GM21528 (cell line): ENCODE results near the gene STARD13.

Experiments
- ATAC-seq: cut with Tn5 transposase; IDR thresholded peaks from one replicate; pipeline ENCODE4 v1.9.1; 2021; ENCODE audit warnings: mild to moderate bottlenecking, moderate library complexity; ENCODE audit not compliant: unreplicated experiment, low FRiP score

Gene STARD13

DNA sequence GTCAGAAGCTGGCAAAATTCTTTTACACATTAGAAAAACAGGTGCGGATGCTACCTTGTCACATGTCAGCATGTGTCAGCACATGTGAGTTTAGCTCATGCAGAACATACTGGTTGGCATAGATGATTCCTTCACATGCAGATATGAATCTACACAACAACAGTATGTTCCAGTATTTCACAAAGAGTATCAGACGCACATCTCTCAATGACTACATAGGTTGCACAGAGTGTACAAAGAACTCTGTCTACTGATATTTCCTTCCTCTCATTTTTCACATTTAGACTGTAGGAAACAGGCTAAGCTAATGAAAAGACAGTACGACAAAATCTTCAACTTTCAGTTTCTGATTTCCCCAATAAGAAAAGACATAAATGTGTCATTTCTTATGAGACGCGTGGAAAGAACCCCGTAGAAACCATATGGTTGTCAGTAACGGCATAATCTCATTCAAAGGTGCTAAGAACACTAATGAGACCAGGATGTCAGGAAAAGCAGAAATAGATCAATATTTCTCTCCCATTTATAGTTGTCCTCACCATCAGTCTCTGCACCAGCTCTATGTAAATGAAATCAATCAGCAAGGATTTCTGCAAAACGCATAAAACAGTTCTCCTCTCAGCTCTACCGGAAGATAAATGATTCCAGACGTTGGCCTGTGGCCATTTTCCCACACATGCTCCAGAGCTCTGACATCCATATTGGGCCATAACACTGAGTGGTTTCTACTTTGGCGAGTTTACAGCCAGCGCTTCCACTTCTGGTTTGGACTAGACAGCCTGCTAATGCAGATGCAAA lies 81.2 kb downstream of the STARD13 start:
- no peak for ATAC-seq

DNA sequence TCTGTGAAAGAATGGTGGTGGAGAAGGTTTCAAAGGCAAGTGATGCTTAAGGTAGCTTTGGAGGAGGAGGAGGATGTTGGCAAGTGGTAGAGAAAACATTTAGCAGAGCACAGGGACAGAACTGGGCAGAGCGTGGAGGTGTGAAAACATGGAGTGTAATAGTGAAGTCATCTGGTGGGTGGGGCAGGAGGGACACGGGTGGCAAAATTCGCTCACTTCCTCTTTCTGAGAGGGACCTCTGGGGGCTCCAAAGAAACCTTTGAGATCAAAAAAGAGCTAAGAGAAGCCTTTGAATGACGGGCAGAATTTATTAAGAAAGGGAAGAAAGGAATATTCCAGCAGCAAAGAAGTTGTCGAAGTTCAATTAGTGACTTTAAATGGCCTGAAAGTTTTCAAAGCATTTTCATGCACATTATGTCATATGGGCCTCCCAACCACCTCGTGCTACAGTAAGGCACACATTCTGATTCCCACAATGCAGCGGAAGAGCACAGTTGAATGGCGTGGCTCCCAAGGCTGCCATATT lies 82.8 kb downstream of the STARD13 start:
- ATAC-seq, result no peak

DNA sequence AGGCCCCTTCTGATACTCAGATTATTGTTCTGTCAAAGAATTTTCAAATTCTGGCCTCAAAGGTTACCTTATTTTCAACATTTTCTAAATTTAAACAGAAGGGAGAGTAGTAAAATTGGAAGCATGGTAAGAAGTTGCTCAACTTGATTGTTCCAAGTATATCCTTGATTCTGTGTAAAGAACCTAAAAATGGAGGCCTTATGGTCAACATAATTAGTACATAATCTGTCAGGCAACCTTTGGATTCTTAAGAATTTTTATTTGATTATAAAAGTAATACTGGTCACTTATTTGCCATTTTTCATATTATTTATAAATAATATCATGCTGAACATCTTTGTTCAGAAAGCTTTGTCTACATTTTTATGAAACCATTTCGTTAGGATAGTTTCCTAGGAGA lies 83.9 kb downstream of the STARD13 start:
- no peak for ATAC-seq

- no peak for ATAC-seq
Measured at GRCh38 chr13:33199289-33199850, 86.2 kb downstream of the STARD13 start.

- no peak for ATAC-seq
Measured at GRCh38 chr13:33197541-33197971, 88.0 kb downstream of the STARD13 start.

DNA sequence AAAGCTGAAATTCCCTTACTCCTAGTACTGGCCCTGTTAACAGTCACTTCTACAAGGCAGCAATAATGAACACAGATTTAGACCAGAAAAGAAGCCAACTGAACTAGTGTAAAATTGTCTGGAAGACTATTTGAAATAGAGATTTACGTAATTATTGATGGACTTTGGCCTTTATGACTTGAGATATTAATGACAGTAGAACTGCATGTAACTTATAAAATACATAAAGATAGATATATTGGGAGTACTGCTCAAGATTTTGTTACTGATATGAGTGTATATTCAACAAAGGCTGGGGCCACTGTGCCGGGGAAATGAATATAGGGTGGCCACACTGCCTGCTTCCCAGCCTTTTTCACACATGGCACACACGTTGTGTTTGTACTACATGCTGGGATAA lies 88.8 kb downstream of the STARD13 start:
- ATAC-seq, result no peak

DNA sequence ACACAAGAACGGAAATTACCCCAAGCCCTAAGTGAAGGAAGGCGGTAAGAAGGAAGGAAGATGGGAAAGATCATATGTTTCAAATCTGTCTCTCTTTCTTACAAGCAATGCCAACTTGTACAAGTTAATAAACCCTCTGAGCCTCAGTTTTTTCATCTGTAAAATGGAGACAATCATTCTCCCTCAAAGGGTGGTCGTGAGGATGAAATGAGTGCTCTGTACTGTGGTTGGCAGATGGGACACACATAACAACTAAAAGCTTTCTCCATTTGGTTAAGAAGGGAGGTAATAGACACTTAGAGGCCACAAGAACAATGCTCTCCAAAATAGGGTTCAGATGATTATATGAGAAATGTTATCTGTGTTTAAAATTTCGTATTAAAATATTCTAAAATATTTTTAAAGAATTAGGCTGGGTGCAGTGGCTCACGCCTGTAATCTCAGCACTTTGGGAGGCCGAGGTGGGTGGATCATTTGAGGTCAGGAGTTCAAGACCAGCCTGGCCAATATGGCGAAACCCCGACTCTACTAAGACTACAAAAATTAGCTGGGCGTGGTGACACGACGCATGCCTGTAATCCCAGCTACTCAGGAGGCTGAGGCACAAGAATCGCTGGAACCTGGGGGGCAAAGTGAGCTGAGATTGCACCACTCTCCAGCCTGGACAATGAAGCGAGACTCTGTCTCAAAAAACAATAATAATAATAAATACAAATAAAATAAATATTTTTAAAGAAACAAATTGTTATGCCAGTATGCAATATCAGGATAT lies 89.7 kb downstream of the STARD13 start:
- ATAC-seq, result no peak

GRCh38 chr13:33194820-33195692 lies 90.5 kb downstream of the STARD13 start:
- ATAC-seq, result peak; percentile 83

DNA sequence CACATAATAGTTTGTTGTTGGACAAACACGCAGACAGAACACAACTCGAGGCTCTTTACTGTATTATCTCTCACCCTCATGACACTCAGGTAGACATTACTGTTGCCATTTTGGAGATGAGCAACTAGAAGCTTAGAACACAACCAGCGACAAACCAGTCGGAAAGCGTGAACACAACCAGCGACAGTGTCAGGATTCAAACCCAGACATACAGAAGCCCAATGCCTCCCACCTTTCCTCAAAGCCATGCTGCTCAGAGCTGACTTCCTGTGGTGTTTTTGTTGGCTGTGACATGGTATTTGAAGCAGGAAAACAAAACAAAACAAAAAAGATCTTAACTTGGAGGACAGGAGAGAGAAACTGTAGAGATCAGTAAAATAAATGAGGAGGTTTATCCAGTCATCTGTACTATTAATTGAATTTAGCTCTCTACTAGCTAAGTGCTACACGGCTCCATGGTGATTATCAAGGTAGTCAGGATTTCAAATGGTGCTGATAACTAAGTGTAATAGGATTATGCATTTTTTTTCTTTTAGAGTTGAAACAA lies 92.1 kb downstream of the STARD13 start:
- no peak for ATAC-seq

DNA sequence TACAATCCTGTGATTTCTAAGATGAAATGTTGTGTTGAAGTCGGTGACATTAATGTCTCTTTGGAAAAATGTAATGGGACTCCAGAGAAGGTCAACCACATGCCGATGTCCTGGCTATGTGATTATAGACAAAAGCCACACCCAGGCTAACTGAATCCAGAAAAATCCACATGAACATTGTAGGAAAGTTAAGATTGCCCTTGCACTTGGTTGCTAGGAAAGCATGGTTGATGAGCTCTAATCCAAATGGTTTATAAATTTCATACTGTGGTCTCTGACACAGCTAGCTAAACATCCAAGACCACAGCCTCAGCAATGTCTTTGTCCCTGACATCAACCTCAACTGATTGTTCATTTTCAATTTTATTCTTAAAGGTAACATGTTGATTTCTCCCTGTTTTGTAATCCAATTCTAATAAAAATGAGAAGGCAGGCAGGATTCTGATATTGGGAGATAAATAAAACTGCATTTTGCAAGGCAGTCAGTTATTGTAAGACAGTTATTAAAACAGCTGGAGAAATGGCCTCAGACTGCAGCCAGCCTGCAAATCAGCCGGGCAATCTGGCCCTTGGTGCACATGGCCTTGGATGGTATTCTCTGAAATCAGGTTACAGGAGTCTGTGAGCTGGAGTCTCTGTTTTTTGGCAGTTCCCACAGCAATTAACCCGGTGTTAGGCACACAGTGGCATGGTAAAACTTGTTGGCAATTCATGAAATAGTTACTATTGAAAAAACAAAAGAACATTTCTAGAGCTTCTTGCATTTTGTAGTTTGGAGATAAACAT lies 93.9 kb downstream of the STARD13 start:
- no peak for ATAC-seq

GRCh38 chr13:33189470-33189869 lies 96.1 kb downstream of the STARD13 start:
- no peak for ATAC-seq

GRCh38 chr13:33188093-33188882 lies 97.3 kb downstream of the STARD13 start:
- ATAC-seq, result no peak

GRCh38 chr13:33186861-33187291 lies 98.7 kb downstream of the STARD13 start:
- no peak for ATAC-seq

DNA sequence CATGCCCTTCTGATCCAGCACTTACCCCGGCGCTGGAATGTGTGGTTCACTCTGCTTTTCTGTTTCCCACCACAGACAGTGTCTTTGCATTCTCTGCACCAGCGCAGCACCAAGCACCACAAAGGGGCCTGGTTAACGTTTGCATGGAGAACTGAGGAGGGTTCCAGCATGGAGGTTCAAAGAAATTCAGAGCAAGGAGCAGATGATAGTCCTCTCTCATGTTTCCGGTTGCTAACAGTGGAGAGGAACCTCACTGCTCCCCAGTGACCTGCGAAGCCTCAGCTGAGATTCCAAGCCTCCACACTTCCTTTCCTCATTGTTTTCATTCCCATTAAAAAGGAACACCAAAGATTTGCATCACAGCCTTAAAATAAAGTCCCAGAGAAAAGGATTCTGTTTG lies 99.7 kb downstream of the STARD13 start:
- no peak for ATAC-seq

- ATAC-seq, result no peak
Measured at GRCh38 chr13:33184530-33184929, 101.0 kb downstream of the STARD13 start.

DNA sequence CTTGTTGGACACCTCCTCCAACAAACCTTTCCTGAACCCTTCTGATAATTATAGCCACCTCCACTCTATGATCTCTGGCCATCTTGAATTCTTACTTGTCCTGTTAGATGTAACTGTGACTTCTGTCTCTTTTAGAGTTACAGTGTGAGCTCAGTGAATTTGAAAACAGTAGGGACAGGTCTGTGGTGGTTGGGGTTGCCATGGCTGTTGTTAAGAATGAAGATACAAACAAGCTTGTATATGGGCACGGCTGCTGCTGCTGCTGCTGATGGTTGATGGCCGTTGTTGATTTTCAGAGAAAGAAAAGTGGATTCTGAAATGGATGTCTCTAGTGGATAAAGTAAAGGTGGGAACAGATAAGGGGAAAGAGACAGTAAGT lies 101.5 kb downstream of the STARD13 start:
- no peak for ATAC-seq

GRCh38 chr13:33183431-33184111 lies 102.0 kb downstream of the STARD13 start:
- ATAC-seq, result no peak

DNA sequence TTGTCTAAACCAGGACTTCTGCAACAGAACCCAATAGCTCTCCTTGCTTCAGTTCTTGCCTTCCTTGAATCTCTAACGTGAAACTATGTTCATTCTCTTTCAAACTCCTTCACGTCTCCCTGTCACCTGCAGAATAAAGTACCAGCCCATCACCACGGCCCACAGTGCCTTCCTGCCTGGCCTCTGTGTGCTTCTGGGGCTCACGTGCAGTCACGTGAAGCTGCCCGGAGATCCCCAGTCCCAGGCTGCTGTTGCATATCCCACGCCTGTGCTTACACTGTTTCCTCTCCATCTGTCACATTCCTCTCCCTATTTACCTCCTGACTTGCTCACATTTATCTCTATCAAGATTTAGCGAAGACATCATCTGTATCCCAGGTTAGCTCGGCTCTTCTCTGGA lies 102.8 kb downstream of the STARD13 start:
- ATAC-seq, result no peak
